Esophagus muscularis mucosa (tissue), 4 donors: ENCODE results near the gene MS4A10. TPM values are rescaled to one million over a fixed set of nuclear protein-coding genes. Genes with fewer than 3 reads are reported as not detected.
A peak's percentile ranks its signal among the peaks of the same experiment; 100 is the strongest.

Source experiments
- DNase-seq: peaks from one replicate; pipeline ENCODE4 v3.0.0-alpha.2; 2017; ENCODE audit errors: extremely low spot score
- H3K27ac ChIP-seq, 4 donors: fragments of 200-600 bp; sonication (generic); replicated peaks in 1 of 4; 1 replicate in 3 of 4; 2 replicates in 1 of 4; pipeline ENCODE4 v1.5.1; 2016 to 2019; ENCODE audit warnings: mild to moderate bottlenecking in 1 of 4
- H3K27me3 ChIP-seq, 4 donors: fragments of 200-600 bp; sonication (generic); one replicate each; pipeline versions ENCODE4 v1.5.1 to v1.6.0; 2016 to 2019
- H3K36me3 ChIP-seq, 4 donors: fragments of 200-600 bp; sonication (generic); one replicate each; pipeline ENCODE4 v1.5.1; 2016 to 2019
- H3K4me1 ChIP-seq, 4 donors: fragments of 200-600 bp; sonication (generic); one replicate each; pipeline ENCODE4 v1.5.1; 2016 to 2019
- H3K4me3 ChIP-seq, 4 donors: fragments of 200-600 bp; sonication (generic); 1 replicate in 2 of 4; 2 replicates in 2 of 4; pipeline ENCODE4 v1.5.1; 2016 to 2019; ENCODE audit warnings: mild to moderate bottlenecking in 4 of 4, moderate library complexity in 1 of 4
- H3K9me3 ChIP-seq, 4 donors: fragments of 200-600 bp; sonication (generic); 1 replicate in 3 of 4; 2 replicates in 1 of 4; pipeline ENCODE4 v1.5.1; 2016 to 2019
- CTCF ChIP-seq, 3 experiments: fragments of 200-600 bp in 2 of 3; fragments of 450-650 bp in 1 of 3; sonication (generic) in 2 of 3; IDR thresholded peaks; one replicate each; pipeline ENCODE4 v1.5.1; 2017 to 2019; ENCODE audit warnings: antibody characterized with exemption in 3 of 3, mild to moderate bottlenecking in 2 of 3, moderate library complexity in 1 of 3
- EP300 ChIP-seq: sonication (generic); formaldehyde crosslinking; IDR thresholded peaks from one replicate; pipeline ENCODE4 v1.6.1; 2017; ENCODE audit warnings: antibody characterized with exemption
- POLR2A ChIP-seq: fragments of 450-650 bp; IDR thresholded peaks from one replicate; pipeline ENCODE4 v1.6.1; 2017; ENCODE audit warnings: antibody characterized with exemption, moderate library complexity, mild to moderate bottlenecking, low read depth
- POLR2AphosphoS5 ChIP-seq, 2 donors: sonication (generic); formaldehyde crosslinking; IDR thresholded peaks; one replicate each; pipeline ENCODE4 v1.6.1; 2017; ENCODE audit warnings: antibody characterized with exemption in 2 of 2
- WGBS: methylation state at CpG from one replicate; pipeline ENCODE4 v1.1.5; 2018; 5-methylcytosine and 5-hydroxymethylcytosine counted together
- intact Hi-C: fragments of 100-400 bp; cut with DNase I; formaldehyde crosslinking; loops from one replicate; pipeline ENCODE4 v1.15.1; 2023
- total RNA-seq, 4 donors: library from RNA; depleted of rRNA; stranded (reverse); fragments of >200 nt; gene quantifications; one replicate each; pipeline versions ENCODE4 v1.1.0 to v1.2.1, GENCODE V29; 2016

The MS4A10 gene
- total RNA-seq, 4 donors from 2014 or later: not detected

DNA sequence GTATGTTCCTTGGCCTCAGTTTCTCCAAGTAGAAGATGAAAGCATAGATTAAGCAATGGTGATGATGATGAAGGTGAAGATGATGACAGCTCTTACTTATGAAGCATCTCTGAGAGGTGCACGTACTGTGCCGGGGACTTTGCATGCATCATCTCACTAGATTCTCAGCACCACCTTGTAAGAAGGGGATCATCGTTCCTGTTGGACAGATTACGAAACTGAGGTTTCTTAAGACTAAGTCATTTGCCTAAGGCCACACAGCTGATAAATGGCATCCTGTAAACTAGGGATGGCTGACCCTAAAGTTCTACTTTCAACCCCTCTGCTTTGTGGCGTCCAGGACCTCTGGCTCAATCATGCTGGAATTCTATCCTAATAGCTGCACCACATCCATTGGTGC is 19.8 kb upstream of the MS4A10 start:
- TF ChIP-seq EP300 (no peak), POLR2A (no peak), CTCF (IDR thresholded peaks at IDR 0.05) (no peak), POLR2AphosphoS5 (IDR thresholded peaks at IDR 0.05) (no peak)
- H3K9me3 ChIP-seq: no peaks in the 10 kb centered on the region
- no peak overlapping the region for H3K27ac ChIP-seq
- intact Hi-C loops: no loop called here
- no peak overlapping the region for H3K4me3 ChIP-seq
- H3K36me3 ChIP-seq: no peaks in the 10 kb centered on the region
- 92% methylated on average over 5 of the region's 5 CpGs for WGBS
- peaks cover 0 to 53% (median 2%) of the 10 kb centered on the region in 4 donors for H3K27me3 ChIP-seq
- peaks cover 0 to 4% (median 0%) of the 10 kb centered on the region in 4 donors for H3K4me1 ChIP-seq
- DNase-seq: no peak

DNA sequence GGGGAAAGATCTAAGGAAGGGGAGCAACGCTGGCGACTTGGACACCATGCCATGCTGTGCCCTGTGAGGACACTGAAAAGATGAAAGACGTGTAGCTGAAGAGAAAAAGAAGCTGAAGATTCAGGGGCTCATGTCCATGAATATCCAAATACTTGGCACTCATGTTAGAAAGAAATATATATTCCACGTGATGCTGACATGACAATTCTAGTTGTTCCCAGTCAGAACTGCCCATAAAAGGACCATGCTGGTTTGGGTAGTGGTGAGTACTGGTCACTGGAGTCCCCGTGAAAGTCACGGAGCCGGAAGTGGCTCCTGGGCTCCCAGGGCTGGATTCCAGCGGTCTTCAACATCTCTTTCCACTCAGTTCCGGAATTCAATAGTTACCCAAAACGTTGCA is 18.6 kb upstream of the MS4A10 start:
- Histone ChIP-seq H3K9me3 (no peaks in the 10 kb centered on the region), H3K36me3 (no peaks in the 10 kb centered on the region), H3K4me3 (no peak overlapping the region), H3K27ac (no peak overlapping the region), H3K4me1 (peaks cover 0 to 4% (median 0%) of the 10 kb centered on the region in 4 donors), H3K27me3 (peaks cover 0 to 56% (median 2%) of the 10 kb centered on the region in 4 donors)
- intact Hi-C loops: no loop called here
- WGBS: 84% methylated on average over 10 of the region's 10 CpGs
- TF ChIP-seq POLR2AphosphoS5 (IDR thresholded peaks at IDR 0.05): no peak
- no peak for TF ChIP-seq EP300
- no peak for DNase-seq

DNA sequence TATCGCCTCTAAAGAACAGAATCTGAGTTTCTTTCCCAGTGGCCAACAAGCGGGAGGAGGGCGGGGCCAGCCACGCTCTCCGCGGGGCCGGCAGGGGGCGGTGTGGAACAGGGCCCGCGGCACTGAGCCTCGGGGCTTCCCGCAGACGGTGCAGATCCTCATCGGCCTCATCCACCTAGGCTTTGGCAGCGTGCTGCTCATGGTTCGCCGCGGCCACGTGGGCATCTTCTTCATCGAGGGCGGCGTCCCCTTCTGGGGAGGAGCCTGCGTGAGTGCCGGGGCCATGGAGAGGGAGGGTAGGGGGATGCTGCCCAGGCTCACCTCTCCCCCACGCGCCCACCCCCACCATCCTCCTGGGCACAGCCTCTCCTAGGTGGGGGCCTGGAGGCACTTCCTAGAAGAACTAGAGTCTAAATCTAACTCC is 17.7 kb upstream of the MS4A10 start:
- intact Hi-C loops: no loop called here
- no peaks in the 10 kb centered on the region for H3K36me3 ChIP-seq
- TF ChIP-seq POLR2AphosphoS5 (IDR thresholded peaks at IDR 0.05): no peak
- peak in 1 of 3 experiments; percentile 18 for TF ChIP-seq CTCF (IDR thresholded peaks at IDR 0.05)
- no peak for TF ChIP-seq EP300
- 60% methylated on average over 1 of the region's 26 CpGs for WGBS
- H3K27ac ChIP-seq: no peak overlapping the region
- H3K27me3 ChIP-seq: peaks cover 0 to 56% (median 2%) of the 10 kb centered on the region in 4 donors
- no peak for DNase-seq
- no peak overlapping the region for H3K4me3 ChIP-seq
- no peaks in the 10 kb centered on the region for H3K9me3 ChIP-seq
- peaks cover 0 to 4% (median 0%) of the 10 kb centered on the region in 4 donors for H3K4me1 ChIP-seq

DNA sequence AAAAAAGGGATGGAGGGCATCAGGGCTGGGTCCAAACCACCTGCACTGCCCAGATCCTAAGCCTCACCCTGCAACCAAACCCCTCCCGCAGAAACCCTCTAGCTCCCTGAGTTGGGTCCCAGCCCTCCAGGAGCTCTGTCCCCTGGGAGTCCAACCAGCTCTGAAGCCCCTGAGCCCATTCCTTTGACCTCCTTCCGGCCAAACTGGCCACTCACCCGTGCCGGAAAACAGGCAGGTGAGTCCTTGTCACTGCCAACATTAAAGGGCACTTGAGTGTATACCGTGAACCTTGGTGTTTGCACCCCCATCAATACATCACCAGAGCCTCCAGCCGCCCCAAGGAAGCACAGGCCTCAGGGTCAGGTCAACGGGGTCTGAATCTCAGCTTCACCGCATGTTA is 16.9 kb upstream of the MS4A10 start:
- no peaks in the 10 kb centered on the region for H3K9me3 ChIP-seq
- no peak overlapping the region for H3K27ac ChIP-seq
- DNase-seq: no peak
- intact Hi-C loops: no loop called here
- H3K27me3 ChIP-seq: peaks cover 0 to 56% (median 2%) of the 10 kb centered on the region in 4 donors
- TF ChIP-seq CTCF (IDR thresholded peaks at IDR 0.05) (no peak), EP300 (no peak), POLR2AphosphoS5 (IDR thresholded peaks at IDR 0.05) (no peak), POLR2A (no peak)
- H3K36me3 ChIP-seq: no peaks in the 10 kb centered on the region
- no peak overlapping the region for H3K4me3 ChIP-seq
- peaks cover 0 to 4% (median 0%) of the 10 kb centered on the region in 4 donors for H3K4me1 ChIP-seq
- 87% methylated on average over 5 of the region's 8 CpGs for WGBS

- Histone ChIP-seq H3K9me3 (no peaks in the 10 kb centered on the region), H3K4me1 (peaks cover 0 to 4% (median 0%) of the 10 kb centered on the region in 4 donors), H3K27me3 (peaks cover 0 to 48% (median 2%) of the 10 kb centered on the region in 4 donors), H3K36me3 (no peaks in the 10 kb centered on the region), H3K27ac (no peak overlapping the region), H3K4me3 (no peak overlapping the region)
- WGBS: 73% methylated on average over 3 of the region's 4 CpGs
- DNase-seq: no peak
- intact Hi-C loops: no loop called here
- no peak for TF ChIP-seq EP300
- no peak for TF ChIP-seq POLR2A
- TF ChIP-seq CTCF (IDR thresholded peaks at IDR 0.05): no peak
- no peak for TF ChIP-seq POLR2AphosphoS5 (IDR thresholded peaks at IDR 0.05)
These were observed 15.9 kb upstream of the MS4A10 start for GRCh38 chr11:60769273-60769672.
